8988T (cell line): ENCODE results near the gene LARP6.
"Not testable (repeated sequence)": the region's sequence is repeated elsewhere in the genome, so short reads cannot be mapped to it uniquely, and the experiment has no call there.

Experiments used
- DNase-seq: peaks from one replicate; pipeline ENCODE4 v3.0.0; 2011

The LARP6 gene

GRCh38 chr15:70853973-70854665 is at the start of gene LARP6:
Gene LARP6 (minus strand): TSS chr15:70854157. CDS start chr15:70854088, 69 bp downstream.
- peak; percentile 66 for DNase-seq

- no peak for DNase-seq
These were observed 48.1 kb upstream of the LARP6 start for GRCh38 chr15:70902107-70902506.

- DNase-seq = no peak
These were observed 39.1 kb upstream of the LARP6 start for GRCh38 chr15:70892912-70893560.

GRCh38 chr15:70892002-70892911 is 38.3 kb upstream of the LARP6 start, which contains the start of the genes LRRC49 and THAP10:
Gene LRRC49 (plus strand): TSS chr15:70892826. CDS start chr15:70892895, 69 bp downstream.
Gene THAP10 (minus strand): TSS chr15:70892433. CDS start chr15:70892272, 161 bp downstream.
- no peak for DNase-seq

- no peak for DNase-seq
These were observed 28.4 kb upstream of the LARP6 start for GRCh38 chr15:70882361-70882760.

GRCh38 chr15:70880781-70881180 is 26.8 kb upstream of the LARP6 start:
- no peak for DNase-seq

GRCh38 chr15:70879401-70879800 is 25.4 kb upstream of the LARP6 start:
- DNase-seq = no peak

GRCh38 chr15:70876683-70877082 is 22.7 kb upstream of the LARP6 start:
- DNase-seq = no peak

GRCh38 chr15:70876011-70876410 is 22.1 kb upstream of the LARP6 start:
- DNase-seq = no peak

GRCh38 chr15:70875001-70875782 is 21.2 kb upstream of the LARP6 start:
- no peak for DNase-seq

- no peak for DNase-seq
These were observed 19.5 kb upstream of the LARP6 start for GRCh38 chr15:70873232-70874054.

GRCh38 chr15:70871490-70871889 is 17.5 kb upstream of the LARP6 start:
- DNase-seq = not testable (repeated sequence)

- no peak for DNase-seq
These were observed 16.1 kb upstream of the LARP6 start for GRCh38 chr15:70870051-70870450.

- no peak for DNase-seq
These were observed 15.4 kb upstream of the LARP6 start for GRCh38 chr15:70869346-70869745.

GRCh38 chr15:70867911-70868467 is 14.0 kb upstream of the LARP6 start:
- no peak for DNase-seq

- DNase-seq = no peak
These were observed 13.2 kb upstream of the LARP6 start for GRCh38 chr15:70866982-70867641.

GRCh38 chr15:70863450-70864218 is 9.7 kb upstream of the LARP6 start:
- no peak for DNase-seq

GRCh38 chr15:70859998-70860397 is 6.0 kb upstream of the LARP6 start:
- DNase-seq = no peak

GRCh38 chr15:70859322-70859908 is 5.5 kb upstream of the LARP6 start:
- no peak for DNase-seq
